BLaER1 (cell line): ENCODE measurements around the gene SLC25A21.
"Not testable (repeated sequence)": the region's sequence is repeated elsewhere in the genome, so short reads cannot be mapped to it uniquely, and the experiment has no call there.

ENCODE experiments used
- H3K27ac ChIP-seq: shearing (Covaris generic); formaldehyde crosslinking; 2 replicates; pipeline ENCODE4 v1.8.1; 2022
- H3K27me3 ChIP-seq: shearing (Covaris generic); formaldehyde crosslinking; 2 replicates; pipeline ENCODE4 v1.8.1; 2022
- H3K36me3 ChIP-seq: shearing (Covaris generic); formaldehyde crosslinking; 2 replicates; pipeline ENCODE4 v1.8.1; 2022
- H3K4me1 ChIP-seq: shearing (Covaris generic); formaldehyde crosslinking; 2 replicates; pipeline ENCODE4 v1.8.1; 2022
- H3K4me2 ChIP-seq: shearing (Covaris generic); formaldehyde crosslinking; 2 replicates; pipeline ENCODE4 v1.8.1; 2022
- H3K4me3 ChIP-seq: shearing (Covaris generic); formaldehyde crosslinking; 2 replicates; pipeline ENCODE4 v1.8.1; 2022
- H3K9ac ChIP-seq: shearing (Covaris generic); formaldehyde crosslinking; 2 replicates; pipeline ENCODE4 v1.8.1; 2022
- H3K9me3 ChIP-seq: shearing (Covaris generic); formaldehyde crosslinking; 2 replicates; pipeline ENCODE4 v1.8.1; 2022
- H4K20me1 ChIP-seq: shearing (Covaris generic); formaldehyde crosslinking; 2 replicates; pipeline ENCODE4 v1.8.1; 2022
- Cebpa-rat ChIP-seq: shearing (Covaris generic); IDR thresholded peaks from 2 replicates; pipeline ENCODE4 v1.8.1; 2022

The SLC25A21 gene

DNA sequence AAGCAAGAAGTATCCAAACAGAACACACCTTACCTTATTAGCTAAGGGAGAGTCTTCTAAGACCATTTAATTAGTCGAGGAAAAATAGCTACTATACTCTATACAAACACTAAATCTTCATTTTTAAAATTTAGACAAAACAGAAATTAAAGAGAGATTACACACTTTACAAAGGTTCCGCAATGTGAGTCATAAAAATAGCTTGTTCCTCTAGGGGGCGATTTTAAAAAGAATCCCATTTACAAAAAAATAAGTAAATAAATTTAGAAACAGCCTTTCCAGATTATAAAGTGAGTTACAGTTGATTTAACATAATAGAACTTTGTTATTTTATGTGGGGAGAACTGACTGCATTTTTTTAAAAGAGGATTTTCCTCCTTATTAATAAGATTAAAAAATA is 309.1 kb downstream of the SLC25A21 start:
- TF ChIP-seq Cebpa-rat, result no peak
- Histone ChIP-seq H3K9me3 (peaks cover 3% of the 10 kb centered on the region; the same call in 1 of the 2 replicates), H3K36me3 (no peaks in the 10 kb centered on the region), H3K27ac (no peak overlapping the region), H3K4me3 (no peak overlapping the region), H3K27me3 (no peaks in the 10 kb centered on the region), H3K4me1 (no peaks in the 10 kb centered on the region), H3K9ac (no peak overlapping the region), H4K20me1 (no peaks in the 10 kb centered on the region), H3K4me2 (no peak overlapping the region)

DNA sequence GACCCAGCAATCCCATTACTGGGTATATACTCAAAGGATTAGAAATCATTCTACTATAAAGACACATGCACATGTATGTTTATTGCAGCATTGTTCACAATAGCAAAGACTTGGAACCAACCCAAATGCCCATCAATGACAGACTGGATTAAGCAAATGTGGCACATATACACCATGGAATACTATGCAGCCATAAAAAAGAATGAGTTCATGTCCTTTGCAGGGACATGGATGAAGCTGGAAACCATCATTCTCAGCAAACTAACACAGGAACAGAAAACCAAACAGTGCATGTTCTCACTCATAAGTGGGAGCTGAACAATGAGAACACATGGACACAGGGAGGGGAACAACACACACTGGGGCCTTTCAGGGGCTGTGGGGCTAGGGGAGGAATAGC is 310.2 kb downstream of the SLC25A21 start:
- not testable (repeated sequence) for H3K27ac ChIP-seq

DNA sequence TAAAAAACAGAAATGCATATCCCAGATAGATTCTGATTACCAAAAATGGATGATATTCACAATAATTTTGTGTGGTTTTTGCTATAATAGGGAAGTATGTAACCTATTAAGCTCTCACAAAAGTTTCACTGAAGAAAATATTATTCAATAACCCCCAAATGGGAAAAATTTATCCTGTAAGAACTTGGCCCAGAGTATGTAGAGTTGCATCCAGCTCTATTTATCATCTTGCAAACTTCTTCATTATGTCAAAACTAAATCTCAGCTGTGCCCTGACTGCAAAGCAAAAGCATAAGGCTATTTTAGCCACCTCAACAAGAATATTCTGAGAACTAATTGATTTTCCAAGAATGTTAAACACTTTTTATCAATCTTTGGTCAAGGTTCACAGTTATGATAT is 311.6 kb downstream of the SLC25A21 start:
- TF ChIP-seq Cebpa-rat, result no peak
- no peaks in the 10 kb centered on the region for H3K9me3 ChIP-seq
- H3K4me3 ChIP-seq, result no peak overlapping the region
- no peak overlapping the region for H3K9ac ChIP-seq
- no peaks in the 10 kb centered on the region for H3K27me3 ChIP-seq
- H3K36me3 ChIP-seq, result no peaks in the 10 kb centered on the region
- H3K4me1 ChIP-seq, result no peaks in the 10 kb centered on the region
- H4K20me1 ChIP-seq, result no peaks in the 10 kb centered on the region
- H3K27ac ChIP-seq, result no peak overlapping the region
- no peak overlapping the region for H3K4me2 ChIP-seq

More for the DNA sequence above, 310.2 kb downstream of the SLC25A21 start:
- H3K4me2 ChIP-seq, H3K9me3 ChIP-seq, H3K36me3 ChIP-seq, H3K4me3 ChIP-seq, H3K4me1 ChIP-seq, H4K20me1 ChIP-seq, H3K9ac ChIP-seq, H3K27me3 ChIP-seq: not testable (repeated sequence)

DNA sequence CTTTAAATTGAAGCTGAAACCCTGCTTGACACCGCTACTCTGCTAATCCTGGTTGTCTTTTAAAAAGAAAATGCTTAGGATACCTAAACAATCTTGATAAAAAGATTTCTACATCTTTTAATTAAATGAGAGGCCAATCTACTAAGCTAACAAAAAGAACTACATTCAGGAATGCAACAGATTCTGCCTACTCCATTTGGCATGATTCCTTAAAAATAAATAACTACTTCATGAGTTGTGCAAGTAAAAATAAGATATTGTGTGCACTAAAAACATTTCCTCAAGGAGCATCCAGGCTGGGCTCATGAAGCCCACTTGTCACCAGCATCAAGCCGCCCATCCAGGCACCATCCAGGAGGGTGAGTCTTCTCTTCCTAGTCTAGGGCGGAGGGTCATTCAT is 313.3 kb downstream of the SLC25A21 start:
- H3K27me3 ChIP-seq, result no peaks in the 10 kb centered on the region
- no peaks in the 10 kb centered on the region for H4K20me1 ChIP-seq
- no peak overlapping the region for H3K27ac ChIP-seq
- H3K9me3 ChIP-seq, result no peaks in the 10 kb centered on the region
- no peak overlapping the region for H3K9ac ChIP-seq
- no peak for TF ChIP-seq Cebpa-rat
- no peak overlapping the region for H3K4me2 ChIP-seq
- H3K4me1 ChIP-seq, result no peaks in the 10 kb centered on the region
- no peaks in the 10 kb centered on the region for H3K36me3 ChIP-seq
- no peak overlapping the region for H3K4me3 ChIP-seq

DNA sequence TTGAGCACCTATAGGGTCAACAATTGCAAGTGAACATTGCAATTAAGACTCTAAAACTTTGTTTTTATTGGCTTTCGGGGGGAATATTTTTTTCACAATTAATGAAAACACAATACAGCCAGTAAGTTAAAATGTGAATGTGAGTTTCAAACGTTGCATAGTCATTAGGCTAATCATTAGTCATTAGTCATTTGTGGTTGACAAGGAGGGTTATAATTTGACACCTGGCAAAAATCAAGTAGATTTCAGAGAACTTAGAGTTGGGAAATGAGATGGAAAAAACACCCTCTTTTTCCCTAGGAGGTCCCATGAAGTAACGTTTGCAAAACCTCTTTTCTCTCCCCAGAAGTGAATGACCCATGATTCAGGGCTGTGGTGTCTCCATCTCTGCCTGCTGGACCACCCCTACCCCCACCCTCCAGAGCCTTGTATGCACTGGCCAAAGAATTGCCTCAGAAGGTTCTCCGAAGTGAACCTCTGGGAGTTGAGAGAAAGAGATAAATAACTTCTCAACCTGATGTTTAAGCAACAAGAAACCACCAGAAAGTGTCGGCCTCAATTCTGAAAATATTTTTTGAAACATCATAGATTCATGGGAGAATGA is 314.5 kb downstream of the SLC25A21 start:
- Histone ChIP-seq H3K27ac (no peak overlapping the region), H3K4me1 (no peaks in the 10 kb centered on the region), H3K4me2 (no peak overlapping the region), H3K9me3 (no peaks in the 10 kb centered on the region), H3K36me3 (no peaks in the 10 kb centered on the region), H3K27me3 (no peaks in the 10 kb centered on the region), H3K9ac (no peak overlapping the region), H3K4me3 (no peak overlapping the region), H4K20me1 (no peaks in the 10 kb centered on the region)
- TF ChIP-seq Cebpa-rat, result no peak

DNA sequence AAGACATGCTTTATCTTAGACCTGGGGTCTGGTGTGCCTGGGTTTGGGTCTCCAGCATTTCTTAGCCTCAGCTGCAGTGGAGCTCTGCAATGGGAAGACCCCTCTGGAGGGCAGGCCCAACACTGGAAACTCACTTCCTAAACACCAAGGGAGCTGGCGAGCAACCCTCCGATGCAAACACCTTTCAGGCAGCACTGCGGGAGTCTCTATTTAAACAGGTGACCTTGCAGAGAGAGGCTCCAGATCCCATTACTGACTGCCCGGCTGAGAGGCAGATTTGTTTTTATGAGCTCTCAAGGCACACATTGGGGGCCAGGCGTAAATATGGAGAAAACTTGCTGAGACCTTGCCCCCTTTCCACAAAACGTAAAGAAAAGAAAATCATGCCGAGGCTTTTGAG is 315.3 kb downstream of the SLC25A21 start:
- Histone ChIP-seq H3K4me3 (no peak overlapping the region), H3K9ac (no peak overlapping the region), H3K27me3 (no peaks in the 10 kb centered on the region), H3K36me3 (no peaks in the 10 kb centered on the region), H3K27ac (no peak overlapping the region), H3K4me1 (no peaks in the 10 kb centered on the region), H3K9me3 (no peaks in the 10 kb centered on the region), H3K4me2 (no peak overlapping the region), H4K20me1 (no peaks in the 10 kb centered on the region)
- TF ChIP-seq Cebpa-rat, result no peak

DNA sequence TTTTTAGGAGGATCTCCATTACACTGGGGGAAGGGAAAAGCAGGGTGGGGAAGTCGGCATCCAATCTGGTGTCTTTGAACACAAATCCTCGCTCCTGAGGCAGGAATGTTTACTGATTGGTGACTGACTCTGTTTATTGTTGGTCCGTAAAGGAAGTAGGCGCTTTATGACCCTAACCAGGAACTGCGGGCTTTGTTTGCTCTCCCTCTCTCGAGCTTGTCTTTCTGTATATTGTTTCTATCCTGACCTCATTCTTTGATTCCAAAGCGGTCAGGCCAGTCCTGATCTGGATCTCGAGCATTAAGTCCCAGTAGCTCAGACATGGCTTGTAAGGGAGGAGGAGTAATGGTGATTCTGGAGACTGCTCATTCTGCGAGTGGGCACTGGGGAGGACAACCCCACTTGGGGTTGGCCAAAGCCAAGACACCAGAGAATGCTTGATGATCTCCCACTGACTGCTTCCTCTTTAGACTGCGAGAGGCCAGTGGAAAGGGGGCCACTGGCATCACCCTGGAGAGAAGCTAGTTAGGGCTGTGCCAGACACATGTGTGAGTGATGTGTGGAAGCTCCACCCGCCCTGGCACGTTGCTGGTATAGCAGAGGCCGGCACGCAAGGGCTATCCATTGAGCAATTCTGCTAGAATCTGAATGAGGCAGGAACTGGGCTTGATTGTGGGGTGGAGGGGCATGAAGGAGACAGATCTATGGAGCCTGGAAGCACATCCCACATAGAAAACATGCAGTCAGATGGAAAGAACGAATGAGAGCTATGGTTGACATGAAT is 316.1 kb downstream of the SLC25A21 start:
- Histone ChIP-seq H4K20me1 (no peaks in the 10 kb centered on the region), H3K27ac (no peak overlapping the region), H3K4me2 (no peak overlapping the region), H3K36me3 (no peaks in the 10 kb centered on the region), H3K9me3 (no peaks in the 10 kb centered on the region), H3K4me1 (no peaks in the 10 kb centered on the region), H3K27me3 (no peaks in the 10 kb centered on the region), H3K9ac (no peak overlapping the region), H3K4me3 (no peak overlapping the region)
- TF ChIP-seq Cebpa-rat, result no peak

DNA sequence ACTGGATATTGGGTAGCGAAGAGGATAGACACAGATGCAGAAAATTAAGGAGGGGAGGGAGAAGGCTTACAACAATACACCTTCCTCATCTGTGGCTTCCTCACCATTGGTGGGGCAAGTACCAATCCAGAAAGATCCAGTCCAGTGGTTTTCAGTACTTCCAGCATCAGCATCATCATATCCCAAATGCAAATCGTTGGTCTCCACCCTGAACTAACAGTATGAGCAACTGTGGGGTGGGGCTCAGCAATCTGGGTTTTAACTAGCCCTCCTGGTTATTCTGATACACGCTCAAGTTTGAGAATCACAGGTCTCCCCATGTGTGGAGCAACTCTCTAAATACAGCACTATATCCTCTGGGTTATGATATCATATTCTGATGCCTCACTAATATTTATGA is 317.0 kb downstream of the SLC25A21 start:
- Histone ChIP-seq H3K36me3 (no peaks in the 10 kb centered on the region), H3K27ac (no peak overlapping the region), H4K20me1 (no peaks in the 10 kb centered on the region), H3K9ac (no peak overlapping the region), H3K9me3 (no peaks in the 10 kb centered on the region), H3K27me3 (no peaks in the 10 kb centered on the region), H3K4me3 (no peak overlapping the region), H3K4me1 (no peaks in the 10 kb centered on the region), H3K4me2 (no peak overlapping the region)
- TF ChIP-seq Cebpa-rat, result no peak

DNA sequence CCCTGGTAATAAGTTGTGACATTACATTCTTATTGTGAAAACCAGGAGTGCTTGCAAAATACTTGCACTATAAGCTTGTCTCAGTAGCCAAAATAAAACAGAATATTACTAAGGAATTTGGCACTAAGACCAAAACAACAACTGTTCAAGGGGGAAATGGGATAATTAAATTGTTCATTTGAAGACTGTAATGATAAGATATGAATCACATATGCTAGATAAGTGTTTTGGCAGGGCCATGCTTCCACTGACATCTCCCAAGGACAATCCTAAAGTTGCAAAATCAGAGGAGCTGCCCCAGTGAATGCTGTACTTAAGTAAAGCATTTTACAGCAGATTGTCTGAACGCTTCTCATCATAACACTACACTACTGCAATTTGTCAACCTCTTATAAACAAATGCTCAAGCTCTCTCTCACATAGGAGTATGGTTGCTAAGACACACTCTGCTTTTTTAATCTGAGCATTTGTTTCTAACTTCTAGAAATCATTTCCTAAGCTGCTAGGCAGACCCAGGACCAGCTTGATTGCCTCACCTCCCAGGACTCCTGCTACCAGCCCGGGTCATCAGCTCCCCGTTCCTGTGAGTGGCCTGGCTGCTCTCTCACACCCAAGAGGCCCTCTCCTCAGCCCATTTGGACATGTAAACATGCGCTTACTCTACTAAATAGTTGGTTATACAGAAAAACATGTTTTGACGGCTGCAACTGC is 319.3 kb downstream of the SLC25A21 start:
- Histone ChIP-seq H3K27me3 (no peaks in the 10 kb centered on the region), H3K9me3 (no peaks in the 10 kb centered on the region), H3K27ac (no peak overlapping the region), H4K20me1 (no peaks in the 10 kb centered on the region), H3K36me3 (no peaks in the 10 kb centered on the region), H3K4me2 (no peak overlapping the region), H3K4me3 (no peak overlapping the region), H3K9ac (no peak overlapping the region), H3K4me1 (no peaks in the 10 kb centered on the region)
- TF ChIP-seq Cebpa-rat, result no peak

DNA sequence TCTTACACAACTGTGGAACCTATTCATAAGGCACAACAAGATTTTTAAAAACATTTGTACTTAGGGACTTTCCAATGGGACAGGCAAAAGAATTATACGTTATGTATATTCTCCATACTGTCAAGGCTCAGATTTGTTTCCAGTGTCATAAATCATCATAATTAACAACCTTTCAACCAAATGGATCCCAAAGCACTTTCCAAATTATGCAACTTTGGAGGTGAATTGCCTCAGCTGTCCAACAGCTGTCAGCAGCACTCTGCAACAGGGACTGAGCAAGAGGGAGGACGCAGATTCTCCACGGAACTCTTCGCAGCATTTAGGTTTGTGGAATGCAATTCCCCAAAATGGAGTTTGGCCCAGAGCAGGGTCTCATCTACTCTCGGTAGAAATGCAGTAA is 324.2 kb downstream of the SLC25A21 start:
- Histone ChIP-seq H4K20me1 (no peaks in the 10 kb centered on the region), H3K9me3 (no peaks in the 10 kb centered on the region), H3K4me2 (no peak overlapping the region), H3K4me3 (no peak overlapping the region), H3K36me3 (no peaks in the 10 kb centered on the region), H3K4me1 (no peaks in the 10 kb centered on the region), H3K27me3 (no peaks in the 10 kb centered on the region), H3K27ac (no peak overlapping the region), H3K9ac (no peak overlapping the region)
- no peak for TF ChIP-seq Cebpa-rat
